Measurements from ENCODE around the gene SERP1.
"Not testable (repeated sequence)": the region's sequence is repeated elsewhere in the genome, so short reads cannot be mapped to it uniquely, and the experiment has no call there.

DNA sequence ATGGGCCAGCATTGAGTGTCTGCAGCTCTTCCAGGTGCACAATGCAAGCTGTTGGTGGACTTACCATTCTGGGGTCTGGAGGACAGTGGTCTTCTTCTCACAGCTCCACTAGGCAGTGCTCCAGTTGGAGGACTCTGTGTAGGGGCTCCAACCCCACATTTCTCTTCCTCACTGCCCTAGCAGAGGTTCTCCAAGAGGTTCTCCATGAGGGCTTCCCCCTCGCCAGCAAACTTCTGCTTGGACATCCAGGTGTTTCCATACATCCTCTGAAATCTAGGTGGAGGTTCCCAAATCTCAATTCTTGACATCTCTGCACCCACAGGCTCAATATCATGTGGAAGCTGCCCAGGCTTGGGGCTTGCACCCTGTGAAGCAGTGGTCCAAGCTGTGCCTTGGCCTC lies 45.3 kb downstream of the SERP1 start:
- TF ChIP-seq, protein P1, sequence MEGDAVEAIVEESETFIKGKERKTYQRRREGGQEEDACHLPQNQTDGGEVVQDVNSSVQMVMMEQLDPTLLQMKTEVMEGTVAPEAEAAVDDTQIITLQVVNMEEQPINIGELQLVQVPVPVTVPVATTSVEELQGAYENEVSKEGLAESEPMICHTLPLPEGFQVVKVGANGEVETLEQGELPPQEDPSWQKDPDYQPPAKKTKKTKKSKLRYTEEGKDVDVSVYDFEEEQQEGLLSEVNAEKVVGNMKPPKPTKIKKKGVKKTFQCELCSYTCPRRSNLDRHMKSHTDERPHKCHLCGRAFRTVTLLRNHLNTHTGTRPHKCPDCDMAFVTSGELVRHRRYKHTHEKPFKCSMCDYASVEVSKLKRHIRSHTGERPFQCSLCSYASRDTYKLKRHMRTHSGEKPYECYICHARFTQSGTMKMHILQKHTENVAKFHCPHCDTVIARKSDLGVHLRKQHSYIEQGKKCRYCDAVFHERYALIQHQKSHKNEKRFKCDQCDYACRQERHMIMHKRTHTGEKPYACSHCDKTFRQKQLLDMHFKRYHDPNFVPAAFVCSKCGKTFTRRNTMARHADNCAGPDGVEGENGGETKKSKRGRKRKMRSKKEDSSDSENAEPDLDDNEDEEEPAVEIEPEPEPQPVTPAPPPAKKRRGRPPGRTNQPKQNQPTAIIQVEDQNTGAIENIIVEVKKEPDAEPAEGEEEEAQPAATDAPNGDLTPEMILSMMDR (conservative IDR thresholded peaks at IDR 0.05) = not testable (repeated sequence)
- TF ChIP-seq ZFX (IDR thresholded peaks at IDR 0.05) = not testable (repeated sequence)
